BLaER1 treated with 17β-estradiol and CSF1 and Interleukin-3, amounts not matched to agents 10 nM and 100 nM (cell line): ENCODE measurements around the gene DLL1.

Experiments used
- H3K27ac ChIP-seq, 11 experiments: shearing (Covaris generic); formaldehyde crosslinking; 2 replicates each; pipeline ENCODE4 v1.8.1; 2022
- H3K27me3 ChIP-seq, 11 experiments: shearing (Covaris generic); formaldehyde crosslinking; 2 replicates each; pipeline ENCODE4 v1.8.1; 2022
- H3K36me3 ChIP-seq, 11 experiments: shearing (Covaris generic); formaldehyde crosslinking; 2 replicates each; pipeline ENCODE4 v1.8.1; 2022
- H3K4me1 ChIP-seq, 10 experiments: shearing (Covaris generic); formaldehyde crosslinking; 2 replicates each; pipeline ENCODE4 v1.8.1; 2022
- H3K4me2 ChIP-seq, 11 experiments: shearing (Covaris generic); formaldehyde crosslinking; 2 replicates each; pipeline ENCODE4 v1.8.1; 2022
- H3K4me3 ChIP-seq, 10 experiments: shearing (Covaris generic); formaldehyde crosslinking; 2 replicates each; pipeline ENCODE4 v1.8.1; 2022
- H3K9ac ChIP-seq, 11 experiments: shearing (Covaris generic); formaldehyde crosslinking; 2 replicates each; pipeline ENCODE4 v1.8.1; 2022
- H3K9me3 ChIP-seq, 11 experiments: shearing (Covaris generic); formaldehyde crosslinking; replicated peaks in 1 of 11; 2 replicates each; pipeline ENCODE4 v1.8.1; 2022
- H4K20me1 ChIP-seq, 11 experiments: shearing (Covaris generic); formaldehyde crosslinking; 2 replicates each; pipeline ENCODE4 v1.8.1; 2022
- Cebpa-rat ChIP-seq, 11 experiments: shearing (Covaris generic); IDR thresholded peaks; 2 replicates each; pipeline ENCODE4 v1.8.1; 2022

DLL1 gene

DNA sequence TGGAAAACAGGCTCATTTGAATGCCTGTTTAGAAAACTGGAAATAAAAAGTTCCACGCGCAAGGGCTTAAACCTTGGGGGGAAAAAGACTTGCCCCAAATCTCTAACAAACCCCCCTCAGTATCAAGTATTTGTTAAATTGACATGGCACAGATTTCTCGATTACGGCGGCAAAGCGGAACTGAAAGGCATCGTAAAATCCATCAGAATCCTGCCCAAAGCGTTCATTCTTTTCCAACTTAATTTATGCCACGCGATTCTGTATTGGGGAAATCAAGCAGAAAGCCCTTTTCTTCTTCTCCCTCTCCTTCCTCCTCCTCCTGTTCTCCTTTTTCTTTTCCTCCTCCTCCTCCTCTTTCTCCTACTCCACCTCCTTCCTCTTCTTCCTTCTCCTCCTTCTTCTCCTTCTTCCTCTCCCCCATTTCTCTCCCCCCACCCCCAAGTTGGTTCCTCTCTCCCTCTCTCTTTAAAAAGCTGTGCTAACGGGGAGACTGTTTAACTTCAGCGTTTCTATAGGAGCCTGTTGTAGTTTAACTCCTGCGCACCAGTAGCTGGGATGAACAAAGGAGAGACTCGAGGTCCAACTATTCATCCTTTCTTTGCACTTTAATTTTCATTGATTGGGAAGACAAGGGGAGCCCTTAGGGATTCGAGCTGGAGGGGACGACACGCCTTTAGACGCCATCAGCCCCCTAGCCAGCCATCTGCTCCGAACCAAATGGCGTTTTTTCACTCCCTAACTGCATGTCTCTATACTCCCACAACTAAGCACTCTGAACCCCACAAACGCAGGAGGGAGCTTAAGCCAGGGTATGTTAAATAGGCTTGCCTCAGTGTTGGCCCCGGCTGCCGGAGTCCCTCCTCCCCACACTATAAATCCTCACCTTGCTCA lies 2.7 kb upstream of the DLL1 start:
- H3K9ac ChIP-seq: no peak overlapping the region
- peaks cover 18 to 93% (median 84%) of the 10 kb centered on the region in 11 experiments; a peak in 21 of 22 replicates for H4K20me1 ChIP-seq
- peak overlapping the region in 5 of 11 experiments; percentile 14 to 100 (median 89); a peak in 8 of 22 replicates for H3K4me2 ChIP-seq
- H3K27me3 ChIP-seq: peaks cover 96 to 100% (median 100%) of the 10 kb centered on the region in 11 experiments
- no peak for TF ChIP-seq Cebpa-rat (IDR thresholded peaks at IDR 0.05)
- peak overlapping the region in 3 of 10 experiments; percentile 4 to 75 (median 70); a peak in 3 of 20 replicates for H3K4me3 ChIP-seq
- no peaks in the 10 kb centered on the region; a peak in 1 of 22 replicates for H3K9me3 ChIP-seq
- no peak overlapping the region for H3K27ac ChIP-seq
- peaks cover 0 to 9% (median 0%) of the 10 kb centered on the region in 11 experiments; a peak in 3 of 22 replicates for H3K36me3 ChIP-seq
- H3K4me1 ChIP-seq: peaks cover 49 to 74% (median 58%) of the 10 kb centered on the region in 10 experiments

DNA sequence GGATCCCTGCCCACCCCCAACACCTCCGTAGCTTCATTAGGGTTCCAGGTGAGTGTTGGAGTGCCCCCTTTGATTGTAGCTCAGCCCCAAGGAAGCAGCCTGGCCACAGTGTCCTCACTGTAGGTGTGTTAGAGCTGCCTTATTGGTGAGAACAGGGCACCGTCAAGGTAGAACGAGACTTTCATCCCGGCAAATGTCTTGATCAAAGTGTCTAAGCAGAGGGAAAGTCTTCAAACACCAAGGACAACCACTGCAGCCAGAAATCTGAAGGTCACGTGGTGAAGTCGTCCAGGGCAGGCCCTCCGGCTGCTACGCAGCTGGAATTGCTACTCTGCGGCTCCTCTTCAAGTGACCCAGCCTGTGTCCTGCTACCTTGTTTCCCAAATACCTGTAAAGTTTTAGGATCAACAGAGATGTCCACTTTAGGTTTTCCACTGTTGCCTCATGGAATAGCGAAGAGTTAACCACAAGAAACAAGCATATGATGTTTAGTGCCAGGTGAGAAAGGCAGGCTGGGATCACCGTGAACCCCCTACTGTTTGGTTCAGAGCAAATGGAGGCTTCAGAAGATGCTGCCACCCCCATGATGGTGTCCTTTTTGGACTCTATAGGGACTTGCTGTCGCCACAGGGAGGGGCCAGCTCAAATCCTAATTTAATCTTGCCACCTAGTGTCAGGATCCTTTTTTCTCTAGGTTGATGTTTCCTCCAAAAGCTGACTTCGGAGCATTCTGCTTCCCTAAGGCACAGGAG lies 1.7 kb upstream of the DLL1 start:
- Histone ChIP-seq H3K27me3 (peaks cover 96 to 100% (median 100%) of the 10 kb centered on the region in 11 experiments), H3K27ac (no peak overlapping the region)
- TF ChIP-seq Cebpa-rat (IDR thresholded peaks at IDR 0.05): no peak

DNA sequence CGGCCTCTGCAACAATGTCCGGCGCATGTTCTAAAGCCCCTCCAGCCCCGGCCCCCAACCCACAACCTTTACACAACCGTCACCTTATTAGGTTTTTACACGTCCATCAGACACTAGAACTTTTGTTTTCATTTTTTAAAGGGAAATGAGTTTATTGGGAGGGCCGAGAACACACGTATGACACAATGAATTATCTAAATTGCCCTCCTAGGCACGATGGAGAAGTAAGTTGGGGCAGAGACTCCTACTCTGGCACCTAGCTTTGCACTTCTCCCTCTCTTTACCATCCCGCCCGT lies 1.2 kb upstream of the DLL1 start:
- peak overlapping the region in 1 of 11 experiments; percentile 36; a peak in 1 of 22 replicates for H3K27ac ChIP-seq
- peaks cover 49 to 79% (median 61%) of the 10 kb centered on the region in 10 experiments for H3K4me1 ChIP-seq
- peak overlapping the region in 7 of 10 experiments; percentile 42 to 75 (median 69); a peak in 11 of 20 replicates for H3K4me3 ChIP-seq
- no peaks in the 10 kb centered on the region; a peak in 1 of 22 replicates for H3K9me3 ChIP-seq
- H3K36me3 ChIP-seq: peaks cover 0 to 25% (median 0%) of the 10 kb centered on the region in 11 experiments; a peak in 4 of 22 replicates
- peaks cover 33 to 98% (median 92%) of the 10 kb centered on the region in 11 experiments; a peak in 21 of 22 replicates for H4K20me1 ChIP-seq
- peak overlapping the region in 2 of 11 experiments; percentile 37 to 78; a peak in 2 of 22 replicates for H3K9ac ChIP-seq
- no peak for TF ChIP-seq Cebpa-rat (IDR thresholded peaks at IDR 0.05)
- H3K4me2 ChIP-seq: peak overlapping the region; percentile 89 to 100 (median 99)
- peaks cover 96 to 100% (median 100%) of the 10 kb centered on the region in 11 experiments for H3K27me3 ChIP-seq

More for the DNA sequence above, 1.7 kb upstream of the DLL1 start:
- H3K4me1 ChIP-seq: peaks cover 51 to 80% (median 62%) of the 10 kb centered on the region in 10 experiments
- peaks cover 0 to 19% (median 0%) of the 10 kb centered on the region in 11 experiments; a peak in 4 of 22 replicates for H3K36me3 ChIP-seq
- peaks cover 28 to 95% (median 92%) of the 10 kb centered on the region in 11 experiments; a peak in 21 of 22 replicates for H4K20me1 ChIP-seq
- no peaks in the 10 kb centered on the region; a peak in 1 of 22 replicates for H3K9me3 ChIP-seq
- peak overlapping the region in 6 of 11 experiments; percentile 10 to 100 (median 92); a peak in 10 of 22 replicates for H3K4me2 ChIP-seq
- H3K9ac ChIP-seq: peak overlapping the region in 1 of 11 experiments; percentile 78; a peak in 1 of 22 replicates
- H3K4me3 ChIP-seq: peak overlapping the region in 2 of 10 experiments; percentile 70 to 75; a peak in 4 of 20 replicates

GRCh38 chr6:170291271-170292110 lies 613 bp upstream of the DLL1 start:
- H3K4me3 ChIP-seq: peak overlapping the region; percentile 42 to 75 (median 68)
- H3K4me2 ChIP-seq: peak overlapping the region; percentile 89 to 100 (median 99)

GRCh38 chr6:170289951-170290295 lies 955 bp downstream of the DLL1 start:
- H3K27me3 ChIP-seq: peaks cover 96 to 100% (median 100%) of the 10 kb centered on the region in 11 experiments
- H3K4me3 ChIP-seq: peak overlapping the region; percentile 58 to 75 (median 69)
- H3K4me1 ChIP-seq: peaks cover 28 to 62% (median 39%) of the 10 kb centered on the region in 10 experiments

More at GRCh38 chr6:170291271-170292110, 613 bp upstream of the DLL1 start:
- peaks cover 96 to 100% (median 100%) of the 10 kb centered on the region in 11 experiments for H3K27me3 ChIP-seq
- peak overlapping the region in 1 of 11 experiments; percentile 36; a peak in 2 of 22 replicates for H3K27ac ChIP-seq
- TF ChIP-seq Cebpa-rat (IDR thresholded peaks at IDR 0.05): no peak
- H3K9me3 ChIP-seq: no peaks in the 10 kb centered on the region; a peak in 1 of 22 replicates
- peaks cover 43 to 76% (median 55%) of the 10 kb centered on the region in 10 experiments for H3K4me1 ChIP-seq
- peaks cover 0 to 30% (median 0%) of the 10 kb centered on the region in 11 experiments; a peak in 4 of 22 replicates for H3K36me3 ChIP-seq
- peak overlapping the region in 7 of 11 experiments; percentile 25 to 78 (median 31); a peak in 9 of 22 replicates for H3K9ac ChIP-seq
- H4K20me1 ChIP-seq: peaks cover 39 to 98% (median 92%) of the 10 kb centered on the region in 11 experiments; a peak in 21 of 22 replicates

GRCh38 chr6:170289180-170289931 lies 1.5 kb downstream of the DLL1 start:
- Histone ChIP-seq H4K20me1 (peaks cover 60 to 93% (median 83%) of the 10 kb centered on the region in 11 experiments; a peak in 21 of 22 replicates), H3K36me3 (peaks cover 0 to 52% (median 0%) of the 10 kb centered on the region in 11 experiments; a peak in 4 of 22 replicates), H3K9me3 (no peaks in the 10 kb centered on the region; a peak in 1 of 22 replicates), H3K9ac (peak overlapping the region; percentile 46 to 85 (median 66)), H3K27me3 (peaks cover 96 to 100% (median 100%) of the 10 kb centered on the region in 11 experiments), H3K4me3 (peak overlapping the region; percentile 58 to 75 (median 69)), H3K27ac (no peak overlapping the region; a peak in 2 of 22 replicates), H3K4me2 (peak overlapping the region; percentile 96 to 100 (median 99)), H3K4me1 (peaks cover 27 to 57% (median 39%) of the 10 kb centered on the region in 10 experiments)
- TF ChIP-seq Cebpa-rat (IDR thresholded peaks at IDR 0.05): no peak

More at GRCh38 chr6:170289951-170290295, 955 bp downstream of the DLL1 start:
- peaks cover 55 to 96% (median 84%) of the 10 kb centered on the region in 11 experiments; a peak in 21 of 22 replicates for H4K20me1 ChIP-seq
- peaks cover 0 to 46% (median 0%) of the 10 kb centered on the region in 11 experiments; a peak in 4 of 22 replicates for H3K36me3 ChIP-seq
- peak overlapping the region; percentile 96 to 100 (median 99) for H3K4me2 ChIP-seq
- peak overlapping the region; percentile 46 to 85 (median 66) for H3K9ac ChIP-seq
- peak overlapping the region in 3 of 11 experiments; percentile 7 to 50 (median 33); a peak in 3 of 22 replicates for H3K27ac ChIP-seq
- TF ChIP-seq Cebpa-rat (IDR thresholded peaks at IDR 0.05): no peak
- H3K9me3 ChIP-seq: no peaks in the 10 kb centered on the region; a peak in 1 of 22 replicates

DNA sequence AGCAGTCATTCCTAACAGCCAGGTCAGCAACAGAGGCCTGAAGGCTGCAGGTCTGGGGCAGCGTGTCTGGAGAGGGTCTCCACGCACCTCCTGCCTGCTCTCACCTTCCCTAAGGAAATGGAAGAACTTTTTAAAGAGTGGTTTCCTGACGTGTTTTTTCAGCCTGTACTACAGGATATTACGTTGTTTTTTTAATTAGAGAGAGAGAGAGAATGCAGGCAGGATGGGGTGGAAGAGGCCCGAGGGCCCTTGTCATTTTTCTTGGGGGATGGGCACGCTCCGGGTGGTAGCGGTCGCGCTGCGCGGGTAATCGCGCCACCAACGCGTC lies 2.1 kb downstream of the DLL1 start:
- H3K4me3 ChIP-seq: peak overlapping the region; percentile 58 to 75 (median 69); a peak in 19 of 20 replicates
- peak overlapping the region; percentile 96 to 100 (median 99) for H3K4me2 ChIP-seq
- H3K36me3 ChIP-seq: peaks cover 0 to 56% (median 0%) of the 10 kb centered on the region in 11 experiments; a peak in 4 of 22 replicates
- no peak overlapping the region for H3K27ac ChIP-seq
- no peak for TF ChIP-seq Cebpa-rat (IDR thresholded peaks at IDR 0.05)
- H3K4me1 ChIP-seq: peaks cover 27 to 51% (median 39%) of the 10 kb centered on the region in 10 experiments
- H3K9ac ChIP-seq: peak overlapping the region in 3 of 11 experiments; percentile 68 to 85 (median 70); a peak in 2 of 22 replicates
- peaks cover 95 to 100% (median 100%) of the 10 kb centered on the region in 11 experiments for H3K27me3 ChIP-seq
- peaks cover 66 to 91% (median 79%) of the 10 kb centered on the region in 11 experiments; a peak in 21 of 22 replicates for H4K20me1 ChIP-seq
- no peaks in the 10 kb centered on the region; a peak in 1 of 22 replicates for H3K9me3 ChIP-seq
